ENCODE results near the gene RPL39. TPM values are rescaled to one million over a fixed set of nuclear protein-coding genes. Genes with fewer than 3 reads are reported as not detected.

The RPL39 gene
- polyA plus RNA-seq, 2 of the 4 experiments (the other 2 are of a cell fraction) = 3,499 to 4,942 TPM

DNA sequence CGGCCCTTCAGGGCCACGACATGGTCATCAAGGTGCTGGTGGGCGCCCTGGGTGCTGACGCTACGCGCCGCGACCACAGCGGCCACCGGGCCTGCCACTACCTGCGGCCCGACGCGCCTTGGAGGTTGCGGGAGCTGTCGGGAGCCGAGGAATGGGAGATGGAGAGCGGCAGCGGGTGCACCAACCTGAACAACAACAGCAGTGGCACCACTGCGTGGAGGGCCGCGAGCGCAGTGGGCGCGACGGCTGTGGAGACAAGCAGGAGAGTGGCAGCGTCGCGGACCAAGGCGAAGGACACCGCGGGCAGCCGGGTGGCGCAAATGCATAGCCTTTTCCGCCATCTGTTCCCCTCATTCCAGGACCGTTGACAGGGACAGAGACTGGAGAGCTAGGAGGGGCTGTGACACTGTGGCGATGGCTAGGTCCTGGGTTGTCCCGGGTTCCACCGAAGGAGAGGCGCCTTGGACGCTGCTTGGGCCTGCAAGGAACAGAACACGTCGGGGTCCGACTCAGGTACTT is 32.1 kb downstream of the RPL39 start:
- WGBS (ENCODE audit: missing lambda C conversion rate) = 99% methylated on average over 25 of the region's 44 CpGs
- no peak overlapping the region for H3K4me3 ChIP-seq
- ChIA-PET CTCF (interaction anchor here (1.3 to 2.8 kb wide), 5 partner anchors 10 to 247 kb away, joined by 3 to 9 read pairs (median 6); no protein-coding TSS in a partner anchor), POLR2A (interaction anchor here (0.6 to 2.0 kb wide), 2 partner anchors 32 to 164 kb away, joined by 3 to 20 read pairs; partner anchors contain the start of gene RPL39)
- H3K9me3 ChIP-seq = no peaks in the 10 kb centered on the region
- peaks cover 8% of the 10 kb centered on the region; the same call in 1 of the 3 replicates for H3K4me1 ChIP-seq
- H3K4me2 ChIP-seq = peak overlapping the region; percentile 82
- H3K27ac ChIP-seq = no peak overlapping the region
- no peak for DNase-seq (ENCODE audit: low read depth in 1 of 2, low spot score in 1 of 2)
- ATAC-seq = no peak
- TF ChIP-seq, protein P1, sequence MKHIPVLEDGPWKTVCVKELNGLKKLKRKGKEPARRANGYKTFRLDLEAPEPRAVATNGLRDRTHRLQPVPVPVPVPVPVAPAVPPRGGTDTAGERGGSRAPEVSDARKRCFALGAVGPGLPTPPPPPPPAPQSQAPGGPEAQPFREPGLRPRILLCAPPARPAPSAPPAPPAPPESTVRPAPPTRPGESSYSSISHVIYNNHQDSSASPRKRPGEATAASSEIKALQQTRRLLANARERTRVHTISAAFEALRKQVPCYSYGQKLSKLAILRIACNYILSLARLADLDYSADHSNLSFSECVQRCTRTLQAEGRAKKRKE (CRISPR knock-in tag; IDR thresholded peaks at IDR 0.05; ENCODE audit: low read depth) = no peak
- TF ChIP-seq ZC3H11A (IDR thresholded peaks at IDR 0.05) (no peak), RCOR1 (IDR thresholded peaks at IDR 0.05; ENCODE audit: low read depth, low read length) (no peak), ESRRA (IDR thresholded peaks at IDR 0.05; ENCODE audit: borderline replicate concordance, low read length) (no peak), EHMT2 (IDR thresholded peaks at IDR 0.05; ENCODE audit: low read depth) (no peak), CEBPB (IDR thresholded peaks at IDR 0.05) (no peak), BHLHE40 (IDR thresholded peaks at IDR 0.05; ENCODE audit: low read depth, low read length) (no peak), CBX2 (IDR thresholded peaks at IDR 0.05; ENCODE audit: borderline replicate concordance, low read depth) (no peak), MYC (IDR thresholded peaks at IDR 0.05; ENCODE audit: borderline replicate concordance, low read length) (no peak), CHD2 (IDR thresholded peaks at IDR 0.05; ENCODE audit: low read length, partially characterized antibody) (no peak), RFX5 (IDR thresholded peaks at IDR 0.05) (no peak), POLR2AphosphoS2 (conservative IDR thresholded peaks at IDR 0.05; ENCODE audit: low read length) (no peak), CHD4 (IDR thresholded peaks at IDR 0.05; ENCODE audit: borderline replicate concordance) (no peak)
- TF ChIP-seq, protein P2, sequence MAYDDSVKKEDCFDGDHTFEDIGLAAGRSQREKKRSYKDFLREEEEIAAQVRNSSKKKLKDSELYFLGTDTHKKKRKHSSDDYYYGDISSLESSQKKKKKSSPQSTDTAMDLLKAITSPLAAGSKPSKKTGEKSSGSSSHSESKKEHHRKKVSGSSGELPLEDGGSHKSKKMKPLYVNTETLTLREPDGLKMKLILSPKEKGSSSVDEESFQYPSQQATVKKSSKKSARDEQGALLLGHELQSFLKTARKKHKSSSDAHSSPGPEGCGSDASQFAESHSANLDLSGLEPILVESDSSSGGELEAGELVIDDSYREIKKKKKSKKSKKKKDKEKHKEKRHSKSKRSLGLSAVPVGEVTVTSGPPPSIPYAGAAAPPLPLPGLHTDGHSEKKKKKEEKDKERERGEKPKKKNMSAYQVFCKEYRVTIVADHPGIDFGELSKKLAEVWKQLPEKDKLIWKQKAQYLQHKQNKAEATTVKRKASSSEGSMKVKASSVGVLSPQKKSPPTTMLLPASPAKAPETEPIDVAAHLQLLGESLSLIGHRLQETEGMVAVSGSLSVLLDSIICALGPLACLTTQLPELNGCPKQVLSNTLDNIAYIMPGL (CRISPR knock-in tag; IDR thresholded peaks at IDR 0.05; ENCODE audit: borderline replicate concordance) = no peak
- TF ChIP-seq, protein P3, sequence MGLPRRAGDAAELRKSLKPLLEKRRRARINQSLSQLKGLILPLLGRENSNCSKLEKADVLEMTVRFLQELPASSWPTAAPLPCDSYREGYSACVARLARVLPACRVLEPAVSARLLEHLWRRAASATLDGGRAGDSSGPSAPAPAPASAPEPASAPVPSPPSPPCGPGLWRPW (IDR thresholded peaks at IDR 0.05) = no peak
- TF ChIP-seq, protein P4, sequence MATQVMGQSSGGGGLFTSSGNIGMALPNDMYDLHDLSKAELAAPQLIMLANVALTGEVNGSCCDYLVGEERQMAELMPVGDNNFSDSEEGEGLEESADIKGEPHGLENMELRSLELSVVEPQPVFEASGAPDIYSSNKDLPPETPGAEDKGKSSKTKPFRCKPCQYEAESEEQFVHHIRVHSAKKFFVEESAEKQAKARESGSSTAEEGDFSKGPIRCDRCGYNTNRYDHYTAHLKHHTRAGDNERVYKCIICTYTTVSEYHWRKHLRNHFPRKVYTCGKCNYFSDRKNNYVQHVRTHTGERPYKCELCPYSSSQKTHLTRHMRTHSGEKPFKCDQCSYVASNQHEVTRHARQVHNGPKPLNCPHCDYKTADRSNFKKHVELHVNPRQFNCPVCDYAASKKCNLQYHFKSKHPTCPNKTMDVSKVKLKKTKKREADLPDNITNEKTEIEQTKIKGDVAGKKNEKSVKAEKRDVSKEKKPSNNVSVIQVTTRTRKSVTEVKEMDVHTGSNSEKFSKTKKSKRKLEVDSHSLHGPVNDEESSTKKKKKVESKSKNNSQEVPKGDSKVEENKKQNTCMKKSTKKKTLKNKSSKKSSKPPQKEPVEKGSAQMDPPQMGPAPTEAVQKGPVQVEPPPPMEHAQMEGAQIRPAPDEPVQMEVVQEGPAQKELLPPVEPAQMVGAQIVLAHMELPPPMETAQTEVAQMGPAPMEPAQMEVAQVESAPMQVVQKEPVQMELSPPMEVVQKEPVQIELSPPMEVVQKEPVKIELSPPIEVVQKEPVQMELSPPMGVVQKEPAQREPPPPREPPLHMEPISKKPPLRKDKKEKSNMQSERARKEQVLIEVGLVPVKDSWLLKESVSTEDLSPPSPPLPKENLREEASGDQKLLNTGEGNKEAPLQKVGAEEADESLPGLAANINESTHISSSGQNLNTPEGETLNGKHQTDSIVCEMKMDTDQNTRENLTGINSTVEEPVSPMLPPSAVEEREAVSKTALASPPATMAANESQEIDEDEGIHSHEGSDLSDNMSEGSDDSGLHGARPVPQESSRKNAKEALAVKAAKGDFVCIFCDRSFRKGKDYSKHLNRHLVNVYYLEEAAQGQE (IDR thresholded peaks at IDR 0.05) = no peak
- FAIRE-seq = no peak

DNA sequence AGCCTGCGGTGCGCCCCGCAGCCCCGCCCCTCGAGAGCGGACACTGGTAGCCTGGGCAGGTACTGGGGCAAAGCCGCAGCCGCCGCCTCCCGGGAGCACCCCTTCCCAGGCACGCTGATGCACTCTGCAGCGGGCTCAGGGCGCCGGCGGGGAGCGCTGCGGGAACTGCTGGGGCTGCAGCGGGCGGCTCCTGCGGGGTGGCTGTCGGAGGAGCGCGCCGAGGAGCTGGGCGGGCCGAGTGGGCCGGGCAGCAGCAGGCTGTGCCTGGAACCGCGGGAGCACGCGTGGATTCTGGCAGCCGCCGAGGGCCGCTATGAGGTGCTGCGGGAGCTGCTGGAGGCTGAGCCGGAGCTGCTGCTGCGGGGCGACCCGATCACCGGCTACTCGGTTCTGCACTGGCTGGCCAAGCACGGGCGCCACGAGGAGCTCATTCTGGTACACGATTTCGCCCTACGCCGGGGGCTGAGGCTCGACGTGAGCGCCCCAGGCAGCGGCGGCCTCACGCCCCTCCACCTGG is 32.6 kb downstream of the RPL39 start:
- Histone ChIP-seq H3K4me2 (peak overlapping the region; percentile 82), H3K9me3 (no peaks in the 10 kb centered on the region), H3K4me1 (peaks cover 8% of the 10 kb centered on the region; the same call in 1 of the 3 replicates), H3K27ac (peak overlapping the region; percentile 29 to 81), H3K4me3 (peak overlapping the region; percentile 61)
- POLR2A ChIA-PET = interaction anchor here (0.6 to 2.0 kb wide), 3 partner anchors 33 to 163 kb away, joined by 3 to 20 read pairs (median 3); partner anchors contain the start of gene RPL39
- CTCF ChIA-PET = interaction anchor here (1.0 to 2.8 kb wide), 8 partner anchors 10 to 276 kb away, joined by 3 to 9 read pairs (median 4); no protein-coding TSS in a partner anchor
- no peak for DNase-seq (ENCODE audit: low read depth in 1 of 2, low spot score in 1 of 2)
- no peak for FAIRE-seq
- ATAC-seq = peak; percentile 57 to 79
- no CpG with 5 or more reads among the region's 54 CpGs for WGBS (ENCODE audit: missing lambda C conversion rate)
- no peak for TF ChIP-seq ZNF302 (CRISPR knock-in tag; IDR thresholded peaks at IDR 0.05)

Data from A549 (cell line).